ENCODE data around the gene PUS7. TPM values are rescaled to one million over a fixed set of nuclear protein-coding genes. Genes with fewer than 3 reads are reported as not detected.
A peak's percentile ranks its signal among the peaks of the same experiment; 100 is the strongest.
"Not testable (repeated sequence)": the region's sequence is repeated elsewhere in the genome, so short reads cannot be mapped to it uniquely, and the experiment has no call there.

Gene PUS7
- total and polyA plus RNA-seq, 5 donors from 2014 or later = 2.0 to 5.8 (median 3.8) TPM

- peak within 1 kb of the TSS; percentile 90 to 94 (median 94) for H3K4me3 Mint-ChIP-seq
- ATAC-seq (ENCODE audit: low read depth in 2 of 2) (peak; percentile 99), DNase-seq (peak; percentile 79 to 93 (median 87))
- H3K9me3 ChIP-seq (ENCODE audit: control insufficient read depth in 2 of 2, low read length in 2 of 2) = no peaks in the 10 kb centered on the region
- peaks cover 11% of the 10 kb centered on the region for H3K36me3 ChIP-seq (ENCODE audit: control insufficient read depth, insufficient read depth, low read length)
- H3K4me1 ChIP-seq (ENCODE audit: control insufficient read depth, insufficient read depth, low read length, poor library complexity, severe bottlenecking) = peaks cover 26% of the 10 kb centered on the region
- no peaks in the 10 kb centered on the region for H3K27me3 ChIP-seq (ENCODE audit: control insufficient read depth, insufficient read depth, low read length)
- H3K9me3 Mint-ChIP-seq = no peaks in the 10 kb centered on the region
- peak within 1 kb of the TSS; percentile 83 to 97 (median 85) for H3K27ac Mint-ChIP-seq
- H3K4me3 ChIP-seq (ENCODE audit: low read depth, low read length) = peak within 1 kb of the TSS; percentile 97
- peaks cover 18 to 60% (median 29%) of the 10 kb centered on the region in 4 donors for H3K4me1 Mint-ChIP-seq
- H3K36me3 Mint-ChIP-seq = peaks cover 7% of the 10 kb centered on the region
- H3K27me3 Mint-ChIP-seq = no peaks in the 10 kb centered on the region
- peak within 1 kb of the TSS; percentile 87 for H3K27ac ChIP-seq (ENCODE audit: insufficient read depth, low read length, poor library complexity, severe bottlenecking)
Measured at GRCh38 chr7:105531792-105532671, 10.0 kb upstream of the PUS7 start, which contains the start of gene RINT1. Gene RINT1, plus strand, starts transcription at chr7:105532201. Its CDS starts 115 bp downstream, at chr7:105532316.

- H3K4me3 ChIP-seq (ENCODE audit: low read depth, low read length) = no peak overlapping the region
- peaks cover 4% of the 10 kb centered on the region for H3K36me3 Mint-ChIP-seq
- peak overlapping the region in 1 of 3 donors; percentile 79 for H3K27ac Mint-ChIP-seq
- DNase-seq (no peak), ATAC-seq (ENCODE audit: low read depth in 2 of 2) (no peak)
- H3K27me3 ChIP-seq (ENCODE audit: control insufficient read depth, insufficient read depth, low read length) = no peaks in the 10 kb centered on the region
- H3K9me3 Mint-ChIP-seq = no peaks in the 10 kb centered on the region
- H3K4me1 ChIP-seq (ENCODE audit: control insufficient read depth, insufficient read depth, low read length, poor library complexity, severe bottlenecking) = peaks cover 26% of the 10 kb centered on the region
- peak overlapping the region in 3 of 4 donors; percentile 39 to 65 (median 46) for H3K4me3 Mint-ChIP-seq
- peaks cover 14 to 50% (median 27%) of the 10 kb centered on the region in 4 donors for H3K4me1 Mint-ChIP-seq
- H3K27me3 Mint-ChIP-seq = no peaks in the 10 kb centered on the region
- peaks cover 2% of the 10 kb centered on the region for H3K36me3 ChIP-seq (ENCODE audit: control insufficient read depth, insufficient read depth, low read length)
- no peak overlapping the region for H3K27ac ChIP-seq (ENCODE audit: insufficient read depth, low read length, poor library complexity, severe bottlenecking)
- H3K9me3 ChIP-seq (ENCODE audit: control insufficient read depth in 2 of 2, low read length in 2 of 2) = no peaks in the 10 kb centered on the region
Measured at GRCh38 chr7:105530546-105530945, 8.5 kb upstream of the PUS7 start.

- H3K27ac ChIP-seq (ENCODE audit: insufficient read depth, low read length, poor library complexity, severe bottlenecking) = no peak overlapping the region
- DNase-seq (no peak), ATAC-seq (ENCODE audit: low read depth in 2 of 2) (no peak)
- H3K27me3 Mint-ChIP-seq = no peaks in the 10 kb centered on the region
- H3K4me1 Mint-ChIP-seq = peaks cover 14 to 46% (median 25%) of the 10 kb centered on the region in 4 donors
- no peaks in the 10 kb centered on the region for H3K9me3 Mint-ChIP-seq
- peak overlapping the region in 3 of 4 donors; percentile 39 to 65 (median 46) for H3K4me3 Mint-ChIP-seq
- H3K36me3 Mint-ChIP-seq = peaks cover 4% of the 10 kb centered on the region
- peak overlapping the region in 1 of 3 donors; percentile 67 for H3K27ac Mint-ChIP-seq
- no peaks in the 10 kb centered on the region for H3K9me3 ChIP-seq (ENCODE audit: control insufficient read depth in 2 of 2, low read length in 2 of 2)
- no peaks in the 10 kb centered on the region for H3K36me3 ChIP-seq (ENCODE audit: control insufficient read depth, insufficient read depth, low read length)
- peaks cover 26% of the 10 kb centered on the region for H3K4me1 ChIP-seq (ENCODE audit: control insufficient read depth, insufficient read depth, low read length, poor library complexity, severe bottlenecking)
- H3K4me3 ChIP-seq (ENCODE audit: low read depth, low read length) = no peak overlapping the region
- no peaks in the 10 kb centered on the region for H3K27me3 ChIP-seq (ENCODE audit: control insufficient read depth, insufficient read depth, low read length)
Measured at GRCh38 chr7:105530126-105530525, 8.1 kb upstream of the PUS7 start.

DNA sequence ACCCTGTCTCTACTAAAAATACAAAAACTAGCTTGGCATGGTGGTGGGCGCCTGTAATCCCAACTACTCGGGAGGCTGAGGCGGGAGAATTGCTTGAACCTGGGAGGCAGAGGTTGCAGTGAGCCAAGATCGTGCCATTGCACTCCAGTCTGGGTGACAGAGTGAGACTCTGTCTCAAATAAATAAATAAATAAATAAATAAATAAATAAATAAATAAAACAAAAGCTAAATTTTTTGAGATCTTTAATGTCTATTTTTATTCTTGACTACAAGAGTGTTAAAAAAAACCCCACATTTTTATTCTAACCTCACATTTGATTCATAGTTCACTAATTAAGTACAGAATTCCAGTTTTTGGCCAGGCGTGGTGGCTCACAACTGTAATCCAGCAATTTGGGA lies 5.7 kb upstream of the PUS7 start:
- H3K27me3 Mint-ChIP-seq; H3K36me3 Mint-ChIP-seq; H3K27ac Mint-ChIP-seq; DNase-seq; H3K9me3 ChIP-seq (ENCODE audit: control insufficient read depth in 2 of 2, low read length in 2 of 2); H3K27ac ChIP-seq (ENCODE audit: insufficient read depth, low read length, poor library complexity, severe bottlenecking); H3K27me3 ChIP-seq (ENCODE audit: control insufficient read depth, insufficient read depth, low read length); H3K36me3 ChIP-seq (ENCODE audit: control insufficient read depth, insufficient read depth, low read length); H3K4me3 ChIP-seq (ENCODE audit: low read depth, low read length); ATAC-seq (ENCODE audit: low read depth in 2 of 2); H3K9me3 Mint-ChIP-seq: not testable (repeated sequence)
- Mint-ChIP-seq H3K4me3 (peak overlapping the region in 1 of 4 donors; percentile 45), H3K4me1 (peaks cover 5 to 28% (median 16%) of the 10 kb centered on the region in 4 donors)
- peaks cover 13% of the 10 kb centered on the region for H3K4me1 ChIP-seq (ENCODE audit: control insufficient read depth, insufficient read depth, low read length, poor library complexity, severe bottlenecking)

GRCh38 chr7:105524840-105525239 lies 2.8 kb upstream of the PUS7 start:
- Histone ChIP-seq H3K4me3 (ENCODE audit: low read depth, low read length) (no peak overlapping the region), H3K27ac (ENCODE audit: insufficient read depth, low read length, poor library complexity, severe bottlenecking) (no peak overlapping the region), H3K4me1 (ENCODE audit: control insufficient read depth, insufficient read depth, low read length, poor library complexity, severe bottlenecking) (peaks cover 14% of the 10 kb centered on the region), H3K36me3 (ENCODE audit: control insufficient read depth, insufficient read depth, low read length) (no peaks in the 10 kb centered on the region), H3K9me3 (ENCODE audit: control insufficient read depth in 2 of 2, low read length in 2 of 2) (no peaks in the 10 kb centered on the region), H3K27me3 (ENCODE audit: control insufficient read depth, insufficient read depth, low read length) (no peaks in the 10 kb centered on the region)
- Mint-ChIP-seq H3K4me1 (peaks cover 0 to 20% (median 11%) of the 10 kb centered on the region in 4 donors), H3K27ac (no peak overlapping the region), H3K36me3 (peaks cover under 1% of the 10 kb centered on the region), H3K27me3 (no peaks in the 10 kb centered on the region), H3K4me3 (peak overlapping the region in 3 of 4 donors; percentile 22 to 74 (median 70)), H3K9me3 (no peaks in the 10 kb centered on the region)
- DNase-seq = no peak
- no peak for ATAC-seq (ENCODE audit: low read depth in 2 of 2)

GRCh38 chr7:105524423-105524822 lies 2.4 kb upstream of the PUS7 start:
- peaks cover 0 to 23% (median 11%) of the 10 kb centered on the region in 4 donors for H3K4me1 Mint-ChIP-seq
- H3K27me3 Mint-ChIP-seq; H3K36me3 Mint-ChIP-seq; H3K36me3 ChIP-seq (ENCODE audit: control insufficient read depth, insufficient read depth, low read length); H3K27ac ChIP-seq (ENCODE audit: insufficient read depth, low read length, poor library complexity, severe bottlenecking); DNase-seq; H3K4me3 ChIP-seq (ENCODE audit: low read depth, low read length); ATAC-seq (ENCODE audit: low read depth in 2 of 2); H3K9me3 Mint-ChIP-seq; H3K27me3 ChIP-seq (ENCODE audit: control insufficient read depth, insufficient read depth, low read length); H3K9me3 ChIP-seq (ENCODE audit: control insufficient read depth in 2 of 2, low read length in 2 of 2); H3K27ac Mint-ChIP-seq: not testable (repeated sequence)
- peak overlapping the region in 2 of 4 donors; percentile 70 to 74 for H3K4me3 Mint-ChIP-seq
- peaks cover 14% of the 10 kb centered on the region for H3K4me1 ChIP-seq (ENCODE audit: control insufficient read depth, insufficient read depth, low read length, poor library complexity, severe bottlenecking)

DNA sequence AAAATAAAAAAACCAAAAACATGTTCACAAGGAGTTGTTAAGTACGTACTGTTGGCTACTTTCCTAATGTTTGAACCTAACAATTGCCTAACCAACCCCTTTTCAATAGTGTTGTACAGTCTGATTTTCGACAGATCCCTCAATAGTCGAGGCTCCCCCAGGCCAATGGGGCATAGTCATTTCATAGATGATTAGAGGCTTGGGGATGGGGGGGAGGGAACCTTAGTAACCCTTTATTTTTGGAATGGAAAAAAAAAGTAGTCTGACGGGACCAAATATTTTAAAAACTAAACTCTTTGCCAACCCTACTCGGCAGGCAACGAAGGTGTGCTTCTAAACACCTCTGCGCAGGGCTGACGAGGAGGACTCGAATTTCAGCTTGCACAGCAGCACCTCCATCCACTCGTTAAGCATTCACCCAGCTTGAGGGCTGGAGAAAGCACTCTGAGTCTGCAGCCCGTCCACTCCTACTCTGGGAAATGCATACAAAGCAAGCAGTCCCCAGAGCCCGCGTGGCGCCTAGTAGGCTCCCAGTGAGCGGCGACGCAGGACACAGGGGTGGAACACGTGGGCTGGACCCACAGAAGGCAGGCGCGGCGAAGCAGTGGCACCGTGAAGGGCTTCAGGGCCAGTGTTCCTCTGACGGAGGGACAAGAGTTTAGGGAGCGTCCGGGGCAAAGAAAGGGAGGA lies 899 bp downstream of the PUS7 start:
- Mint-ChIP-seq H3K36me3 (peaks cover 5% of the 10 kb centered on the region), H3K9me3 (no peaks in the 10 kb centered on the region), H3K4me3 (peak overlapping the region; percentile 90 to 97 (median 94)), H3K4me1 (peaks cover 0 to 22% (median 10%) of the 10 kb centered on the region in 4 donors), H3K27ac (peak overlapping the region in 1 of 3 donors; percentile 69), H3K27me3 (no peaks in the 10 kb centered on the region)
- Histone ChIP-seq H3K36me3 (ENCODE audit: control insufficient read depth, insufficient read depth, low read length) (no peaks in the 10 kb centered on the region), H3K27ac (ENCODE audit: insufficient read depth, low read length, poor library complexity, severe bottlenecking) (no peak overlapping the region), H3K27me3 (ENCODE audit: control insufficient read depth, insufficient read depth, low read length) (no peaks in the 10 kb centered on the region), H3K4me3 (ENCODE audit: low read depth, low read length) (peak overlapping the region; percentile 61), H3K4me1 (ENCODE audit: control insufficient read depth, insufficient read depth, low read length, poor library complexity, severe bottlenecking) (peaks cover 14% of the 10 kb centered on the region), H3K9me3 (ENCODE audit: control insufficient read depth in 2 of 2, low read length in 2 of 2) (no peaks in the 10 kb centered on the region)
- DNase-seq (peak; percentile 13 to 61 (median 22)), ATAC-seq (ENCODE audit: low read depth in 2 of 2) (peak; percentile 23 to 25)
